ENCODE data around the gene TPH1.

TPH1 gene

GRCh38 chr11:18066626-18067025 is 20.6 kb upstream of the TPH1 start:
- H3K4me3 ChIP-seq (ENCODE audit: low read depth, low read length): no peak overlapping the region
- H3K27me3 ChIP-seq: no peaks in the 10 kb centered on the region
- H3K4me1 ChIP-seq: no peaks in the 10 kb centered on the region
- no peak for TF ChIP-seq CTCF (IDR thresholded peaks at IDR 0.05; ENCODE audit: low read depth, low read length)
- no peak for DNase-seq
- no peaks in the 10 kb centered on the region for H3K36me3 ChIP-seq
- H3K9me3 ChIP-seq: no peaks in the 10 kb centered on the region

- H3K9me3 ChIP-seq: no peaks in the 10 kb centered on the region
Measured at GRCh38 chr11:18065572-18065971, 19.5 kb upstream of the TPH1 start.

GRCh38 chr11:18064450-18065054 is 18.5 kb upstream of the TPH1 start:
- Histone ChIP-seq H3K4me3 (ENCODE audit: low read depth, low read length) (no peak overlapping the region), H3K27me3 (no peaks in the 10 kb centered on the region), H3K36me3 (no peaks in the 10 kb centered on the region), H3K9me3 (no peaks in the 10 kb centered on the region), H3K4me1 (no peaks in the 10 kb centered on the region)
- no peak for DNase-seq
- TF ChIP-seq CTCF (IDR thresholded peaks at IDR 0.05; ENCODE audit: low read depth, low read length): no peak

More at GRCh38 chr11:18065572-18065971, 19.5 kb upstream of the TPH1 start:
- Histone ChIP-seq H3K4me1 (no peaks in the 10 kb centered on the region), H3K36me3 (no peaks in the 10 kb centered on the region), H3K27me3 (no peaks in the 10 kb centered on the region), H3K4me3 (ENCODE audit: low read depth, low read length) (no peak overlapping the region)
- no peak for DNase-seq
- no peak for TF ChIP-seq CTCF (IDR thresholded peaks at IDR 0.05; ENCODE audit: low read depth, low read length)

GRCh38 chr11:18063862-18064434 is 17.9 kb upstream of the TPH1 start:
- Histone ChIP-seq H3K36me3 (no peaks in the 10 kb centered on the region), H3K4me1 (no peaks in the 10 kb centered on the region), H3K27me3 (no peaks in the 10 kb centered on the region), H3K9me3 (no peaks in the 10 kb centered on the region), H3K4me3 (ENCODE audit: low read depth, low read length) (no peak overlapping the region)
- no peak for TF ChIP-seq CTCF (IDR thresholded peaks at IDR 0.05; ENCODE audit: low read depth, low read length)
- no peak for DNase-seq

- no peak overlapping the region for H3K4me3 ChIP-seq (ENCODE audit: low read depth, low read length)
- H3K4me1 ChIP-seq: no peaks in the 10 kb centered on the region
- DNase-seq: no peak
- H3K36me3 ChIP-seq: no peaks in the 10 kb centered on the region
- H3K27me3 ChIP-seq: no peaks in the 10 kb centered on the region
- no peaks in the 10 kb centered on the region for H3K9me3 ChIP-seq
- TF ChIP-seq CTCF (IDR thresholded peaks at IDR 0.05; ENCODE audit: low read depth, low read length): no peak
Measured at GRCh38 chr11:18063125-18063524, 17.1 kb upstream of the TPH1 start.

GRCh38 chr11:18061351-18061750 is 15.3 kb upstream of the TPH1 start:
- H3K4me1 ChIP-seq: no peaks in the 10 kb centered on the region
- no peaks in the 10 kb centered on the region for H3K27me3 ChIP-seq
- DNase-seq: no peak
- H3K4me3 ChIP-seq (ENCODE audit: low read depth, low read length): no peak overlapping the region
- no peaks in the 10 kb centered on the region for H3K36me3 ChIP-seq
- TF ChIP-seq CTCF (IDR thresholded peaks at IDR 0.05; ENCODE audit: low read depth, low read length): no peak
- no peaks in the 10 kb centered on the region for H3K9me3 ChIP-seq

Data from BE2C (cell line).